ENCODE data around the gene TERF2IP. TPM values are rescaled to one million over a fixed set of nuclear protein-coding genes. Genes with fewer than 3 reads are reported as not detected.

TERF2IP gene
- total RNA-seq, 1 donor from 2014 or later: 82.0 TPM

Small RNAs within 50 kb of the gene (small RNA-seq; reads per million reads assigned to genes)
- gene RN7SL520P (ENCODE audit: low replicate concordance): not detected

Other genes starting within 250 kb of the TERF2IP start
- gene CFDP1, start 214.3 kb upstream of the TERF2IP start, total RNA-seq: 66.5 TPM
- gene TMEM170A, start 183.1 kb upstream of the TERF2IP start, total RNA-seq: 27.3 TPM
- 2.1 TPM for gene CHST6, start 152.3 kb upstream of the TERF2IP start, total RNA-seq
- not detected for gene CHST5, start 111.7 kb upstream of the TERF2IP start, total RNA-seq
- 8.0 TPM for gene TMEM231, start 91.5 kb upstream of the TERF2IP start, total RNA-seq
- gene GABARAPL2, start 81.4 kb upstream of the TERF2IP start, total RNA-seq: 97.4 TPM
- gene ADAT1, start 24.5 kb upstream of the TERF2IP start, total RNA-seq: 47.7 TPM
- 118 TPM for gene KARS1, start 108 bp upstream of the TERF2IP start, total RNA-seq
- gene CPHXL2, start 29.2 kb downstream of the TERF2IP start, total RNA-seq: not detected
- not detected for gene DUXB, start 53.7 kb downstream of the TERF2IP start, total RNA-seq
- gene CPHXL, start 78.7 kb downstream of the TERF2IP start, total RNA-seq: not detected

All from tongue (tissue), 2 donors.